Measurements from ENCODE around the gene WDR86.
A peak's percentile ranks its signal among the peaks of the same experiment; 100 is the strongest.

WDR86 gene

DNA sequence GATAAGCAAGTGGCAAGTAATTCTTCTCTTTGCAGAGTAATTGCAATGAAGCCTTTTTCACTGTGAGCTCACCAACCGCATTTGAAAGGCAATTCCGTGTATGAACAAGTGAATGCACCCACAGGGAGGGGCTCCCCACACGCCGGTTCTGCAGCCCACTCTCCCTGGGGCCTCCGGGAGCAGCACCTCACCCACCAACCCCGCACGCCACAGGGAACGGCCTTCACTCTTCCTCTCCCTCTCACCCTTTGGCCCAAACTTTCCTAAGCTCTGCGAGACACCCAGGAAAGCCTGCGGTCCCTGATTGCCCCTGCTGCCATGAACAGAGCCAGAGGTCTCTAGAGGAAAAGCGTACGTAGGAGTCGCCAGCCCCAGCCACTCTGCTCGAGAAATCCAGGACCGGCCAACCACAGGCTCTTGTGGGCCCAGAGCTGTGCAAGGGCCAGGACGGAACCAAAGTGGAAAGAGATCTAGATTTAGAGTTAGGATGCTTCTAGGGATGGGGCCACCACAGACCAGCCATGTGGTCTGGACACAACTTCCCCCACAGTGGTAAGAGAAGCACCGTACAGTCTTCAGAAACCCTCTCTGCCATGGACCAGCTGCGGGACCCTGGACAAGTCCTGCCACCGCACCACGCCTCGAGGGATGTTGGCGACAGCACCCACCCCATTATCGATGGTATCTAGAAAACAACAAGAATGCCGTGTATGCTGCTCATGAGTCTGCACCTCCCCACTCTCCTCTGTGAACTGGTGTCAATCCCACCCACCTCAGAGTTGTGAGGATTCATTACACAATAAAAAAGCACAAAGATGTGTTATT is 3.6 kb downstream of the WDR86 start:
- DNase-seq (ENCODE audit: low spot score): no peak

DNA sequence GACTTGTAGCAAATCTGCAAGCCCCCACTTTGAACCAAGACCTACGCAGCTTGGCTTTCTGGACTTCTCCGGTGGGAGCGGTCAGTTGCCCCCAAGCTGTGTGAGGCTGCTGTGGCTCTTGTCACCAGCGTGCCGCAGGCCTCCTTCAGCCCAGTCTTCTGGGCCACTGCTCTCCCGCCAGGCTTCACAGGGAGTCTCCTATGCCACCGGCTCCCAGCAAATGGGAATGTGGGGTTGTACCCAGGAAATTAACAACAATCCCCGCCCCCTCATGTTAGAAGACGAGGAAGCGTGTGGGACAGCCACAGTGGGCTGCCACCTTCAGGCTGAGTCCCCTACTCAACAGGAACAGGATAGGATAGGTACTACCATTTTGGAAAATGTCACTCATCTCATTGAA is 4.2 kb downstream of the WDR86 start:
- no peak for DNase-seq (ENCODE audit: low spot score)

DNA sequence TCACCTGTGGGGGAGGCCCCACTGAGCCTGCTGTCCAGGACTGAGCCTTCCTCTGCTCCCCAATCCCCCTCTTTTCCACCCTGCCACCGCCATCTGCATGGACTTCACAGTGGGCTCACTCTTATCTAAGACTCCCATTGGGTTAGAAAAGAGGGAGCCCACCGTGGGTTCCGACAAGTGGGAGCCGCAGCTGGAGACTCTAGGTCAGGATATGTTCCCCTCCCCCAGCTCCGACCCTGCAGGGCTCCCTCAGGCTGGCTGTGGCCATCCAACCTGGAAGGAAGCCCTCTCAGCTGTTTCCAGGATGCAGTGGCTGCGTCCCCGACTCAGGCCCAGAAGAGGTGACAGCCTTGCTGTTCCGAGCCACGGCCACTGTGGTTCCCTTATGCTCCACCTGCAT is 4.8 kb downstream of the WDR86 start:
- no peak for DNase-seq (ENCODE audit: low spot score)

DNA sequence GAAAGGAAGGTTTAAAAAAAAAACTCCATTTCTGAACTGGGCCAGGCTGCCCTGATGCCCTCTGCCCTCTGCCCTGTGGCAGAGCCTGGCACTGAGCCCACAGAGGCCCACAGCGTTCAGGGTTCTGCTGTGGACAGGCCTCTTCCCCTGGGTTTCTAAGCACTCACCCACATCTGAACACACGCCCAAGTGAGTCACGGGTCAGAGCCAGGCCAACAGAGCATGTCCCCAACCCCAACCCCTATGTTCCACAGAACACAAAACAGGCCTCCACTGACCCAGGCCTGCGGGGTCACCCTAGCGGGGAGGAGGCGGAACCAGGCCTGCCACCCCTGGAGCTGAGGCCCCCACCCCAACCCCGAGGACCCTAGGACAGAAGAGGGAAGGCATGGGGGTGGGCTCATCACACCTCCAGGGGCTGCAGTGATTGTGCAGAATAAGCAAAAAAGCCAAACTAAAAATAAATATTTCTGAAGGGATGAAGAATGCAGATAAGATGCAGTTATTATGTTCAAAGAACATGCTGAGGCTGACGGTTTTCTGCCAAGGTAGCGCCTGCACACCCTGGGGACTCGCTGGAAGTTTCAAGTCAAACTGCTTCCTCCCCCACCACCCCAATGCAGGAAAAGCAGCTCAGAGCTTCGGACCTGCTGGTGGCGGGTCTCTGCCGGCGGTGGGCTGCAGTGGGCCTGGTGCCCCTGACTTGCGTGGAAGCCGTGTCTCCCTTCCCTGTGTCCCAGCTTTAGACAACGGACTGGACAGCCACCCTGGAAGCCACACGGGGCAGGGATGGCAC is 5.4 kb downstream of the WDR86 start:
- peak; percentile 20 for DNase-seq (ENCODE audit: low spot score)

DNA sequence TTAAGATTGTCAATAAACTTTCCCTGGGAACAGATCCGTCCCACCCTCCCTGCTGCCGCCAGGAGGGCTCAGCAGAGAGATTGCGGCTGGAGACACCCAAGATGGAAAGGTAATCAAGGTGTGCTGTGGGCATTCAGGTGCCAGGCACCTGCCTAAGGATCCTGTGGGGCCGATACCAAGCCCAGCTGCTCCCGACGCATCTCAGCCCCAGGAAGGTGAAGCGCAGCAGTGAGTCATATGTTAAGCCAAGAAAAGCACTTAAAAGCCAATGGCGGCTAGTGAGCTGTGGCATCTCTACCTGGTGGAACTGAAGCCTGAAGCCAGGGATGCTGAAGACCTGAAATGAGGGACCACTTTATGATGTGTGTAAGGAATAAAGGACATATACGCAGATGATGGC is 6.1 kb downstream of the WDR86 start:
- DNase-seq (ENCODE audit: low spot score): no peak

DNA sequence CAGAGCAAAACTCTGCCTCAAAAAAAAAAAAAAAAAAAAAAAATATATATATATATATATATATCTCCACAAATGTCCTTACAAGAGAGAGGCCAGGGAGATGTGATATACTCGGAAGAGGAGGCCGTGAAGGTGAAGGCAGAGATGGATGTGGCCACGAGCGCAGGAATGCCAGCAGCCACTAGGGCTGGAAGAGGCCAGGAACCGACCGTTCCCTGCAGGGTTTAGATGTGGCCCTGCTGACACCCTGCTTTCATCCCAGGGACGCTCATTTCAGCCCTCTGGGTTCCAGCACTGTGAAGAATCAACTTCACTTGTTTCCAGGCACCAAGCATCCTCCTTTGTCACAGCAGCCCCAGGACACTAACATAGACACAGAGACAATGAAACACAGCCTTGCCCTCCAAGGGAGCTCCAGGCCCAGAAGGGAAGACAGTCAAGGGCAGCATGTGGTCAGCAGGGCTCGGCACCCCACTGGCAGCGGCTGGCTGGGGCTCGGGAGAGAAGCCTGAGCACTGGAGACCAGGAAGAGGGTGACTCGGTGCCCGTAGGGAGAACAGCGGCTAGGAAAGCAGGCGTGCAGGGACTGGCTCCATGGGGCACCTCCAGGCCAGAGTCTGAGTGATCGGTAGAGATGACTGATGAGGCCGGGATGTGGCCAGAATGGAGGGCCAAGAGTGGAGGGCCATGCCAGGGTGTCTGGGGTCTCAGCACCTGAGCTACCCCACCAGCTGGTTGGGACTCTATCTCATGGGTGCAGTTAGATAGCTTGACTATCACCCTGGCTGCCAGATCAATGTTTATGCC is 7.6 kb downstream of the WDR86 start:
- no peak for DNase-seq (ENCODE audit: low spot score)

DNA sequence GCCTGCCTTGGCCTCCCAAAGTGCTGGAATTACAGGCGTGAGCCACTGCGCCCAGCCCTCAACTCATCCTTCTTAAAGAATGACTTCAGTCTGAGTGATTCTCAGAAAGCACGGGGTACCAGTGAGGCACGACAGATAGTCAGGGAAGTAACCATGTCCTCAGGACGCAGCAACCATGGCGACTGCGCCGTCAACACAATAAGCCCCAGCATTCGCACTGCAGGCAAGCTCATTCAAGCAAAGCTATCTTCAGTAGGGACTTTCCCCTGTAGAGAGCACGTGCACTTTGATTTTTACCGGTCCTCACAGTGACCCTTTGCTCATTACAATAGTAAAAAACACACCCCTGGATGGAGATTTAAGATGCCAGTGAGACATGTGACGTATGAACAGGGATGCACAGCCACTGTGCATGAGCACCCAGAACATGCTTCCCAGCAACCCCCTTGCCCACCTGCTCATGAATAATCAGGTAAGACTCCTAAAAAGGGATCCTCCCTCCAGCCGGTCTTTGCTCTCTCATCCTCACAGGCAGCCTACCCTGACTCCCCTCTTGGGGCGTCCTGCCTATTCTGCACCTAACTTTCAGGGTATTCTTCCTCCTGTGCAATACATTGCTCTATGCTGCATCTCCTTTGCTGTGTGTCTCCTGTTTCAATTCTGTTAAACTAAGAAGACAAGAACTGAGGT is 9.1 kb downstream of the WDR86 start:
- peak; percentile 20 for DNase-seq (ENCODE audit: low spot score)

DNA sequence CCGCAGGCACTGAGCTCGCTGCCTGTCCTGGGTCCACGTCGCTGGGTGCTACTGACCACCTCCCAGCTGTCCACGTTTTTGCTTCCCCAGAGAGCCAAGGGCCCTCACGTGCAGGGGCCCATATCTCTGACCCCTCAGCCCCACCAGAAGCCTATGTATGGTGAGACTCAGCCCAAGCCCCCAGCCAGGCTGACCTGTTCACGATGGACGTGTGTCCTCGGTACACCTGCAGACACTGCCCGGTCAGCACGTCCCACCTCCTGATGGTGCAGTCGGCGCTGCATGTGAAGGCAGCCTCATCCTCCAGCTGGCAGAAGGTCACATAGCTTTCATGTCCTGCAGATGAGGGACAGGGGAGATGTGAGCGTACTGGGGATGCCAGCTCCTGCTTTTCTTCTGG is 9.9 kb downstream of the WDR86 start:
- DNase-seq (ENCODE audit: low spot score): no peak

DNA sequence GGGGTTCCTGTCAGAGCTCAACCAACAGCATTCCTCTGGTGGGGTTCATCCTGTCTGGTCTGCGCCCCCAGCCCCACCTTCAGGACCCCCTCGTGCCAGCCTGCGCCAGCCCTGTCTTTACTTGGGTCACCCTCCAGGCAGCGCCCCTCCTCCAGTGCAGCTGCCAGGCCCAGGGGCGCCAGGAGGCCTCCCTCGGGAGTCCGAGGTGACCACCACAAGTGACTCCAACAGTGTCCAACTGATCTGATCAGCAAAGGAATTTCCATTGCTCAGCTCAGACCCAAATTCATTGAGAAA is 10.6 kb downstream of the WDR86 start:
- no peak for DNase-seq (ENCODE audit: low spot score)

DNA sequence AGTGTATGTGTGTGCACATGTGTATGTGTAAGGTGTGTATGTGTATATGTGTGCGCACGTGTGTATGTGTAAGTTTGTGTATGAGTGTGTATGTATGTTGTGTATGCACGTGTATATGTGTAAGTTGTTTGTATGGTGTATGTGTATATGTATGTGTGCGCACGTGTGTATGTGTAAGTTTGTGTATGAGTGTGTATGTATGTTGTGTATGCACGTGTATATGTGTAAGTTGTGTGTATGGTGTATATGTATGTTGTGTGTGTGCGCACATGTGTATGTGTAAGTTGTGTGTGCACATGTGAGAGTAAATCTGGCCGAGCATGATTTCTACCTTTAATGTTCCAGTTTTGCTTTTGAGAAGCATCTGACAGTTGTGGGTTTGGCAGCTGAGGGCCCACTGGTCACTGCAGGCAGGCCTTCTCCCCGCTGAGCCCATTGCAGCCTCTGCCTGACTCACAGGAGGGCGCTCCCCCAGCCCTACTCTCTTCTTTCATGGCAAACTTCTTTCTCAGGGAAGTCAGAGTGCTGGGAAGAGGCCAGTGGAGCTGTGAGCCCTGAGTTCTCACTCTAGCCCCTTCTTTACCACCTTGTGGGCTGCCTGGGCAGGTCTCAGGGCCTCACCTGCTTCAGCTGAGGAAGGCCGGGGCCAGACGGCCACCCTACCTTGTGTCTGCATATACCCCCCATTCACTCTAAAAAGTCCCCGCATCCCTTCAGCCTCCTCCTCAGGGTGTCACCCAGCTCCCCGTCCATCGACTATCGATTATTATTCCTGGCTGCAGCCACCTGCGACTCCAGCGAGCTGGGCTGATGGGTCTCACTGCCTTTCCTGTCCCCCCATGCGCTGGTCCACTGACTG is 11.2 kb downstream of the WDR86 start:
- no peak for DNase-seq (ENCODE audit: low spot score)

DNA sequence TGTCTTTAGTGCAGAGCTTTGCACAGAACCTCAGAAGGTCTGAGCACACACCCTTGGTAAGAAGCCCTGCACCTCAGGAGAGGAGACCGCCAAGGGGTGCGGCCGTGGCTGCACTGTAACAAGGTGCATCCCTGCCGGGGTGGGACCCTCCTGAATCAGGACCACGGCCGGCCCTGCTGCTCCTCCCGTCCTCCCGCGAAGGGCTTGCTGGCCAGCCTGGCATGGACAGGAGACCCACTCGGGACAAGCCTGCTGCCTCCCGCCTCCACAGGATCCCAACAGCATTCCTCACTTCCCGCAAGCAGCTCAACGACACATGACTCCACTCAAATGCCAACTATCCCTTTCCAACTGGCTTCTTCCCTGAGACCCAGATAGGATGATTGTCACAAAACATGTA is 12.8 kb downstream of the WDR86 start:
- no peak for DNase-seq (ENCODE audit: low spot score)

DNA sequence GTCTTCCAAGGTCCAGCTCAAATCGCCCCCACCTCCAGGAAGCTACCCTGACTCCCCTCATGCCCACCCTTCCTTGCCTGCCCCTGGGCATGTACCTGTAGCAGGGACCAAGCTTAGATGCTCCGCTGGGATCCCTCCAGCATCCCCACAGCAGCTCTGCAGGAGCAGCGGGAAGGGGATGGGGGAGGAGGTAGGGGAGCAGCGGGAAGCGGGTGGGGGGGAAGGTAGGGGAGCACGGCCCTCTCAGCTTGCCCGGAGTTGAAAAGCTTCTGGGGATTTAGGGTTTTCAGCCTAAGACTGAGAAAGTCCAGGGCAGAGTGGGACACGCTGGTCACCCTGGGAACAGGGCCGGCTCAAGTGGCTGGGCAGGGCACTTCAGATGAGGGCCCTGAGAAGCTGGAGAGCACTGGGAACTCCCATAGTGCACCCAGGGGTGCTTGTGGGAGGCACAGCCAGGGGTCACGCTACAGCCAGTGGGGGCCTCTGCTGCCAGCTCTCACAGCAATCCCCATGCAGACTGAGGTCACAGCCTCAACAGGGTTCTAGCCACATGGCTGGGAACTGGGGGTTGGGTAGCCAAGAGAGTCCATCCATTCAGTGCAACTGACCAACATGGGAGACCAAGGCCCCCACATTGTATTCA is 13.4 kb downstream of the WDR86 start:
- DNase-seq (ENCODE audit: low spot score): no peak

DNA sequence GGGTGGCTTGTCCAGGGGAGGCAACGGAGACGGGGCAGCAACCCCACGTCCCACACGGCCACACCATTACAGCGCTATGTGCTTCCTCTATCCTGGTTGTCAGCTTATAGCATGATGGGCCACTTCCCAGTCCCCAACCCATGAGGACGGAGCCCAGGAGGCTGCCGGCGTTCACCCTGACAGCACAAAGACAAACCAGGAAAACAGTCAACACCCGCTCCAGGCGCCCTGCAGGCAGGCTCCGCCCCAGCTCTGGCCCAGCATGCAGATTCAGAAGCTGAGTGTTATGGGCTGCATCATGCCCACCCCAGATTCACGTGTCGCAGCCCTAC is 14.8 kb downstream of the WDR86 start:
- DNase-seq (ENCODE audit: low spot score): no peak

DNA sequence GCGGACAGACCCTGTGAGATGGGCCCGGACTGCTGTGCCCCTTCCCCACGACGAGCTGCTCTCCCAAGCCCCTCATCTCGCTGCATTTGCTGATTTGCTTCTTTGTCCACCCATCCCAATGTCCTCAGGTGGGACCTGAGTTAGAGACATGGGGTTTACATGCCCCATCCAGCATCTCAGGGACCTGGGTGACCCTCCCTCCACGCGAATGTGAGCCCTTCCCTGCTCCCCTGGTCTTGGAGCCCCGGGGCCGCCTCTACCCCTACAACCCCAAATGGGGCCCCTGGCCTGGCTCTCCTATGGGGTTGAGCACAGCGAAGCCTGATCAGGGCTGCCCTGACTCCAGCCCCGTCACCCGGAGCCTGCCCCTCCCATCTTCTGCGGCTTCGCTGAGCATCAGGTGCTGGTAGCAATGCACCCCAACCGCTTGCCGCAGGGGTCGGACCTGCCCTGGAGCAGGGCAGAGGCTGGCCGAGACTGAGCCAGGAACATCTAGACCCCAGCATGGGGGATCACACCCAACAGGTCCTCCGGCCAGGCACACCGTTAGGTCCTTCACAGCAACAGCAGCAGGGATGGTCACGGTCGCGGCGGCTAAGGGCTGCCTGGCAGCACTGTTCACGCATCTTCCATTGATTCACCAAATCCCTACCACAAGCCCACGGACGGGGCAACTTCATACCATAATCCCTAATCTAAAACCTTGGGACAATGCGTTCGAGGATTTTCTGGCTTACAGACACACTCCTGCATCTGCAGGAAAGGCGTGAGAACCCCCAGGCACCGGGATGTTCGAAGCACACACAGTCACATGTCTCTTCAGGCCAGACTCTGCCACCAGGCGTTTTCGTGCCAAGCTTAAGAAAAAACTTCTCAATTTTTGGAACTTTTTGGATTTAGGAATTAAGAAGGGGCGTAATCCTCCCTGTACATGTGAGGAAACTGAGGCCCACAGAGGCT is 15.5 kb downstream of the WDR86 start:
- no peak for DNase-seq (ENCODE audit: low spot score)

DNA sequence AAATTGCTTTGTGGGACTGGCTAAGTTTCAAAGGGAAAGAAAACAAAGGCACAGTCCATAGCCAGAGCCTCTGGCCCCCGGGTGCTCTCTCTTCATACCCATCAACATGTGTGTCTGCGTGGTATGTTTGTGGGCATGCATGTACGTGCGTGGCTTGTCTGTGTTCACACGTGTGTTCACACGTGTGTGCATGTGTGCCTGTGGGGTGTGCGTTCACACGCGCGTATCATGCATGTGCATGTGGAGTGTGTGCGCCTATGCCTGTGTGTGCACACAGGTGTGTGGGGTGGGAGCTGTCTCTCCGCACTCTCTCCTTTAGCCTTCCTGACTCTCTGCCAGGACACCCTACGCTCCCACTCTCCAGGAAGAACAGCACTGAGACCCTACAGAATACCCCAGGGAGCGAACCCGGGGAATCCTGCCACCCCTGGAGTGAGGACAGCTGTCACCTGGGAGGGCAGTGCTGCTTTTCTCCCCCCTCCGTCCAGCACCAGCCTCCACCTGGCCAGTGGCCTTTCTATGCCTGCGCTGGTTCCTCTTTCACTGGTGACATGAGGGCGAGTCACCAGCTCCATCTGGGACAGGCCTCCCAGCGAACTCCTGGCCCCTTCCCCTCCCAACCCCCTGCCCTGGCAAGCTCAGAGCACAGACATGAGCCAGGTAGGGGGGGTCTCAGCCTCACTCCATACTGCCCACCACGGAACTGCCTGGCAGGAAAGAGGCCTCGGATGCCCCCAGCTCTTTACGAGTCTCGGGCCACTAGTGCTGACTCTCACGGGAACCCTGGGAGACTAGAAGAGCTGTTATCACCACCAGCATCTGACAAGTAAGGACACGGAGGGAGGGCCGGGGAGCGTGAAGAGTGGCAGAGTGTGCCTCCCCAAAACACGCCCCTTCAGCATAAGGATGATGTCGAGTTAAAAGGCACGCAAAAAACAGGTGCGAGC is 16.5 kb downstream of the WDR86 start:
- DNase-seq (ENCODE audit: low spot score): no peak

DNA sequence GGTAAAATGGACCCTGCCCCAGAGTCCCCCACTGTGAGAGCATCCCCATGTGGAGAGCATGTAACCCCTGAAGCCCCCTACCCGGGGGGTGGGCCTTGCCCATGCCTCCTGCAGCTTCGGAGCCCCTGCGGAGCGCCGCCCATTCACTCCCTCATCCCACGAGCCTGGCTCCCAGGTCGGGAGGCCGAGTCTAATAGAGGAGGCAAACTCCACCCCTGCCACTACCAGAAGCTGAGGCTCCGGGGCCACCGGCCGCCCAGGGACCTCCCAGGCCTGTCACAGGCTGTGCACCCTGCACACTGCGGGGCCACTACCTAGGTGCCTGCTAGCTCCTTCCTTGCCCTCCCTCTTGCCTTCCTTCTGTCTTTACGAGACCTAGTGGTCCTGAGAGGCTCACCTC is 17.4 kb downstream of the WDR86 start:
- no peak for DNase-seq (ENCODE audit: low spot score)

DNA sequence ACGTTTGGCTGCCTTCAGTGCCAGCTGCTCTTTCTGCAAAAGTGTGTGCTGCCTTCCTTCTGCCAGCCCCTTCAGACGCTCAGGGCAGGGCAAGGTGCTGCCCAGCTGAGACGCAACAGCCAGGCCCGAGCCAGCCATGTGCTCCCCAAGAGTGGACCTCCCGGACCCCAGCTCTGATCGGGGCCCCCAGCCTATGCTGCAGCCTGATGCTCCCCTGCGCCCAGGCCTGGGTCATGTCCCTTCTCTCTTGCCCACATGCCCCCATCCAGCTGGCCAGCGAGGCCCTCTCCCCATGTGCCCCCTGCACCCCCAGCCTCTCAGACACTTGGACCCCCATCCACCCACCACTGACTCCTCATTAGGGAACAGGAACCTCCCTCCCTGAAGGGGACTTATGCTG is 17.8 kb downstream of the WDR86 start:
- DNase-seq (ENCODE audit: low spot score): no peak

DNA sequence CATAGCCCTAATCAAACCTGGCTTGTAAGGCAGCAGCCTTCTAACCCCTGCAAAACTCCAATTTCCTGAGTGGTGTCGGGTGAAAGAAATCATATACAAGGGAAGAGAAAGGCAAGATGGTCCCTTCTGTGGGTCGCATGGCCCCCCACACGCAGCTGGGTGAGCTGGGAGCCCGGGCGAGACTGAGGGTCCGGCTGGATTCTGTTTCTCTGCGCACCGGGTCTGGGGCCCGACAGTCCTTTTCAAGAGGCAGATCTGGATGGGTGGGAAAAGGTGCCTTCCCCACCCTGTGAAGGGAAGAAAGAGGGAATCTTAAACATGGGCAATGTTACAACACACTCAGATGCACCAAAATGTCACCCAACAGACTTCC is 18.5 kb downstream of the WDR86 start:
- no peak for DNase-seq (ENCODE audit: low spot score)
